NOMO-1 (cell line): ENCODE data around the gene MBNL2.

Experiments used
- DNase-seq, 2 experiments: peaks; one replicate each; lab custom pipeline; 2025; ENCODE audit not compliant: unreplicated experiment in 2 of 2; lab: John Stamatoyannopoulos, UW

The MBNL2 gene

DNA sequence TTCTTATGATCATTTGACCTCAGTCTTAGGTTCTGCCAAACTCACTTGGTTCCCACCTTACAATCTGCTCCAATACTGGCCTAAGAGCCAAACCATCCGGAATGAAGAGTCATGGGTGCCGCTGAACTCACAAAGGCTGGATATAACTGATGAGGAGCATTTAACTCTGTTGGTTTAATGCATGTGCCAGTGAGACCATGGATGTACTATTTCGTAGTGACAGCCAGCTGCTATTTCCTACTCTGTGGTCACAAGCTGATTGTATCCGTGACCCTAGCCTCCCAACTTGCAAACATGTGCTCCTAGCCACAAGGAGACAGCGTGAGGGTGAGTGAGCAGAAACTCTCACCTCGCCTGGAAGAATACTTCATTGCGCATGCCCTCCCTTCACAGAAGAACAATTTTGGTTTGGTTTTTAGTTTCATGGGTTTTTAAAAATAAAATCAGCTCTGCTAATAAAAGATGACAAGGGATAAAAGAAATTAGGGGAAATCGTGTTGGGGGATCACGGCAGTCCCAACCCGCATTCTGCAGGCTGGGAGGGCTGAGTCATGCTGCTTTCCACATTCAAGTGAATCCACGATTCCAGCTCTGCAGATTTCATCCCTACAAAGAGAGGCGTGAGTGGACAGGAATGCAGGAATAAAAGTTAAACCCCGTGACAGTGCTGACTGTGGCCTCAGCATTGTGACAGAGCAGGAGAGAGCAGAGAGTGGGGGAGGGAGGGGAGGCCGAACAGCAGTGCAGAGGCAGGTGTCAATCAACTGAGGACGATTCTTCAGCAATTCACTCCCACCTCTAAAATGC is 145.1 kb downstream of the MBNL2 start:
- no peak for DNase-seq

- peak in 1 of 2 experiments; percentile 22 for DNase-seq
These were observed 147.2 kb downstream of the MBNL2 start for GRCh38 chr13:97369261-97369893.

DNA sequence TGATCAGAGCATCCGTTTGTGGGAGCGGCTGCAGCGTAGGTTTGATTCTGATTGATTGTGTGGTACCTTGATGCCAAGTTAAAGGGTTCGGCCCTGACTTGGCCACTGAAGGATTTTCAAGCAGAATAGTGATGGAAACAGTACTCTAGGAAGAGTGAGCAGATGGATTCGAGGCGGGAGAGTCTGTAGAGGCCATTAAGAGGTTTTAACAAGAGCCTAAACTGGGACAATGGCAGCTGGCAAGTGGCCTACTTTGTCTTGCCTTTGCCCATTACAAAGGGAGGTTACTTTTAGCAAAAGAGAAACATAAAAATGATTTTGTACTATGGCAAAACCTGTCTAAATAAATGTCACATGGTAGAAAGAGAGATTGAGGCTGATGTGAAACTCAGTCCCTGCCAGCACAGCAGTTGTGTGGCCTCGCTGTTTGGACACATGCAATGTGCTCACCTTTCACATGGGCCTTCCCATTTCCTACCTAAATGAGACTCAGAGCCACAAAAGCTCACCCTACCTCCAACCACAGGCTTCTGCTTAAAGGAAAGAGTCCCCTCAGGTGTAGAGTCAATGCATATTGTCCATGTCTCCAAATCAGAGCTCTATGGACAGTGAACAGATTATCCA is 149.5 kb downstream of the MBNL2 start:
- no peak for DNase-seq

DNA sequence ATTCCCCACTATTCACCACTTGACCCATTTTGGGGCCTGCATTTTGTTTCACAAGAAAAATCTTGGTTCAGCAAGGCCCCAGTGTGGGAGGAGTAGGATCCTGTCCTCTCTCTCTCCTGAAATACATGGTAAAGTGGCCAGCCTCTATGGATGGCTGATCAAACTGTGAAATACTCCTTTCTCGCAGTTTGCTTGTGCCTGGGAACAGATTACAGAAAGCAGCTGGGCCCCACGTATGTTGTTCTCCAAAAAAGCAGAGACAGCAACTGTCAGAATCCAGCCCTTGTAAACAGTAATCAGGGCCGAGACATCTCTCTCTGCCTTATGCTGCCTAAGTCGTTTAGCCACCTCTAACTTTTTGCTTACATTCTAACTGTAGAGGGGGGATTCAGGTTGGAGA is 150.8 kb downstream of the MBNL2 start:
- no peak for DNase-seq

DNA sequence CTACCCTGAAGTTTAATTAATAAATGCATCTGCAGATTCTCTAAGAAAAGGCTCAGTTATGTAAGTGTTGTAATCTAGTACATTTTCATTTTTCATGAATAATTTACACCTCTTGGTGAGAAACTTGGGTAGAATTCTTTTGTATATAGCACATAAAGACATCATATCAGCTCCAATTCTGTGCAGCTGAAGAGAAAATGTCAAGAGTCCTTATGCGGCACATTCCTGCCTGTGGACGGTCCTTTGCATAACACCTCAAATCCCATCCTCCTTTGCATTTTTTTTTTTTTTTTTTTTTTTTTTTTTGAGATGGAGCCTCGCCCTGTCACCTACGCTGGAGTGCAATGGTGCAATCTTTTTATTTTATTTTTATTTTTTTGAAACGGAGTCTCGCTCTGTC is 151.7 kb downstream of the MBNL2 start:
- no peak for DNase-seq

DNA sequence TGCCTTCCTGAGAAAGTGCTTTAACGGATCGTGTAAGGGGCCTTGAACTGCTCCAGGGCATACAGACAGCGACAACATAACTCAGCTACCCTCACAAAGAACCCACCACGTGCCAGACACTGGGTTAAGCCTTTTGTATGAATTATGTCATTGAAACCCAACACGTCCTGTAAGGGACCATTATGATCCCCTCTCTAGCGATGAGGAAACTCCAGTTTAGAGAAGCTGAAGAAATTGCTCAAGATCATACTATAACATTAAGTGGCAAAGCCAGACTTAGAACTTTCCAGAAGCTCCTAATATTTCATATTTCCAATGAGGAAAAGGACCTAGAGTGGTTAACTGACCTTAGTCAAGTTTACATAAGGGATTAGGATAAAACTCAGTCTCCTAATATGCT is 154.8 kb downstream of the MBNL2 start:
- no peak for DNase-seq

GRCh38 chr13:97379386-97379785 is 157.3 kb downstream of the MBNL2 start:
- peak in 1 of 2 experiments; percentile 61 for DNase-seq

- no peak for DNase-seq
These were observed 158.6 kb downstream of the MBNL2 start for GRCh38 chr13:97380696-97381095.

- DNase-seq: no peak
These were observed 159.1 kb downstream of the MBNL2 start for GRCh38 chr13:97381189-97381588.

DNA sequence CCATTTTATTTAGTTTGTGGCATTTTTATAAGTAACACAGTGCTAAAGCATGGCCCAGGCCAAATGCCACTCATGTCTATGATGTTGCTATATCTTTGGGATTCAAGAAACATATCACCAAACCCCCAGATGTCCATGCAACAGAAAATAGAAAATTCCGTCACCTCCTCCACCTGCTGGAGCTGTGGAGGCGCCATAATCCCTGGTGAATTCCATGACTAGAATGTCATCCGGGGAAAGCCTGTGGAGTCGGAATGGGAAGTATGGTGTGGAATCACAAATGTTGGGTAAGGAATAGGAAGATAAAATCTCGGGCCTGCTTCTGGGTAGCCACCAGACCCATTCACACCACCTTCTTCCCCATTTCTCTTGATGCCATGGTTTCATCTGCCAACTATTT is 160.1 kb downstream of the MBNL2 start:
- no peak for DNase-seq

- DNase-seq: peak in 1 of 2 experiments; percentile 47
These were observed 162.2 kb downstream of the MBNL2 start for GRCh38 chr13:97384371-97384770.

DNA sequence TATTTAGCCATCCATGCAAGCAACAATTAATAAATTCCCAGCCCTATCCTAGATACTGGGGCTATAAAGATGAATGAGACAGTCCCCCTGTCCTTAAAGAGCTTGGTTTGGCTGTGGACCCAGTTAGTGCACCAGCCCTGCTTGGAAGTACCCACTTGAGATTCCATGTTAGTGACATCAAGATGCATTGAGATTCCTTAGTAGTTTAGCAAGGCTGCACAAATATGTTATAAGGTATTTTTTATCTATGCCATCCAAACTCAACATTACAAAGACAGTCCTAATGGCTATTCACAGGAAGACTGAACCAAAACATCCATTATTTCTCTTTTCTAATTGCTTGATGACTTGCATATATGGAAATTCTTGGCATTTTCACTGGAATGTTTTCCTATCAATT is 163.0 kb downstream of the MBNL2 start:
- no peak for DNase-seq

GRCh38 chr13:97385854-97386253 is 163.7 kb downstream of the MBNL2 start:
- no peak for DNase-seq

- DNase-seq: peak; percentile 53 to 80
These were observed 164.8 kb downstream of the MBNL2 start for GRCh38 chr13:97386801-97387484.

- peak; percentile 46 to 64 for DNase-seq
These were observed 165.3 kb downstream of the MBNL2 start for GRCh38 chr13:97387485-97387839.

GRCh38 chr13:97387890-97388289 is 165.8 kb downstream of the MBNL2 start:
- DNase-seq: no peak

GRCh38 chr13:97388373-97388772 is 166.2 kb downstream of the MBNL2 start:
- peak in 1 of 2 experiments; percentile 50 for DNase-seq

GRCh38 chr13:97390941-97391600 is 168.9 kb downstream of the MBNL2 start:
- no peak for DNase-seq

DNA sequence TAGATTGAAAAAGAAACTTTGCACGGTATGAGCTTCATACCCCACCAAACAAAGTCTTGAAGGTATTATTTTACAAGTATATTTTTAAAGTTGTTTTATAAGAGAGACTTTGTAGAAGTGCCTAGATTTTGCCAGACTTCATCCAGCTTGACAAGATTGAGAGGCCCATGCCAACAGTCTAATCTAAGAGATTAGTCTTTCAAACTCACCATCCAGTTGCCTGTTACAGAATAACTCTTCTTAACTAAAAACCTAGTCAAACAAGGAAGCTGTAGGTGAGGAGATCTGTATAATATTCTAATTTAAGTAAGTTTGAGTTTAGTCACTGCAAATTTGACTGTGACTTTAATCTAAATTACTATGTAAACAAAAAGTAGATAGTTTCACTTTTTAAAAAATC is 169.9 kb downstream of the MBNL2 start:
- DNase-seq: no peak

GRCh38 chr13:97394542-97394941 is 172.4 kb downstream of the MBNL2 start:
- DNase-seq: no peak
